Measurements from ENCODE around the gene SDR39U1.

SDR39U1 gene

DNA sequence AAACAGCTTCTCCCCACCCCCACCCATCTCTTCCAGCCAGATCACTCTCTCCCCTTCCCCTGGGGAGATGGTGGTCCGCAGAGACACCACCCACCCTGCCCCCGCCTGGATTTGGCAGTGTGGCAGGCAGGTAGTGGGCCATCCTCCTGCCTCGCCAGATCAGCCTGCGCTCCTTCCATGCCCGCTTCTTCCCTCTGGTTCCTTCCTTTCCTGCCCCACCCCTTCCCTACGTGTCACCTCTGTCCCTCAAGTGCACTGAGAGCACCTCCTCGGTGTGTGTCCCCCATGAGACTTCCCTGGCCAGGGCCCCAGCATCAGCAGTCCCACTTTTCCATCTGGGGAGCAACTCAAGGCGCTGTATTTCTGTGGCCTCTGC is 43.1 kb downstream of the SDR39U1 start:
- intact Hi-C loops (cut with DNase I; ENCODE audit: low total_unique reads): no loop called here
- DNase-seq: no peak
- H3K4me3 ChIP-seq: peak overlapping the region; percentile 71 to 75
- peaks cover 0 to 38% (median 25%) of the 10 kb centered on the region in 4 donors for H3K4me1 ChIP-seq
- no peaks in the 10 kb centered on the region for H3K9me3 ChIP-seq
- H3K27ac ChIP-seq: peak overlapping the region; percentile 66 to 74
- H3K36me3 ChIP-seq: no peaks in the 10 kb centered on the region
- H3K27me3 ChIP-seq: no peaks in the 10 kb centered on the region
- TF ChIP-seq, protein P1, sequence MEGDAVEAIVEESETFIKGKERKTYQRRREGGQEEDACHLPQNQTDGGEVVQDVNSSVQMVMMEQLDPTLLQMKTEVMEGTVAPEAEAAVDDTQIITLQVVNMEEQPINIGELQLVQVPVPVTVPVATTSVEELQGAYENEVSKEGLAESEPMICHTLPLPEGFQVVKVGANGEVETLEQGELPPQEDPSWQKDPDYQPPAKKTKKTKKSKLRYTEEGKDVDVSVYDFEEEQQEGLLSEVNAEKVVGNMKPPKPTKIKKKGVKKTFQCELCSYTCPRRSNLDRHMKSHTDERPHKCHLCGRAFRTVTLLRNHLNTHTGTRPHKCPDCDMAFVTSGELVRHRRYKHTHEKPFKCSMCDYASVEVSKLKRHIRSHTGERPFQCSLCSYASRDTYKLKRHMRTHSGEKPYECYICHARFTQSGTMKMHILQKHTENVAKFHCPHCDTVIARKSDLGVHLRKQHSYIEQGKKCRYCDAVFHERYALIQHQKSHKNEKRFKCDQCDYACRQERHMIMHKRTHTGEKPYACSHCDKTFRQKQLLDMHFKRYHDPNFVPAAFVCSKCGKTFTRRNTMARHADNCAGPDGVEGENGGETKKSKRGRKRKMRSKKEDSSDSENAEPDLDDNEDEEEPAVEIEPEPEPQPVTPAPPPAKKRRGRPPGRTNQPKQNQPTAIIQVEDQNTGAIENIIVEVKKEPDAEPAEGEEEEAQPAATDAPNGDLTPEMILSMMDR (IDR thresholded peaks at IDR 0.05): no peak

DNA sequence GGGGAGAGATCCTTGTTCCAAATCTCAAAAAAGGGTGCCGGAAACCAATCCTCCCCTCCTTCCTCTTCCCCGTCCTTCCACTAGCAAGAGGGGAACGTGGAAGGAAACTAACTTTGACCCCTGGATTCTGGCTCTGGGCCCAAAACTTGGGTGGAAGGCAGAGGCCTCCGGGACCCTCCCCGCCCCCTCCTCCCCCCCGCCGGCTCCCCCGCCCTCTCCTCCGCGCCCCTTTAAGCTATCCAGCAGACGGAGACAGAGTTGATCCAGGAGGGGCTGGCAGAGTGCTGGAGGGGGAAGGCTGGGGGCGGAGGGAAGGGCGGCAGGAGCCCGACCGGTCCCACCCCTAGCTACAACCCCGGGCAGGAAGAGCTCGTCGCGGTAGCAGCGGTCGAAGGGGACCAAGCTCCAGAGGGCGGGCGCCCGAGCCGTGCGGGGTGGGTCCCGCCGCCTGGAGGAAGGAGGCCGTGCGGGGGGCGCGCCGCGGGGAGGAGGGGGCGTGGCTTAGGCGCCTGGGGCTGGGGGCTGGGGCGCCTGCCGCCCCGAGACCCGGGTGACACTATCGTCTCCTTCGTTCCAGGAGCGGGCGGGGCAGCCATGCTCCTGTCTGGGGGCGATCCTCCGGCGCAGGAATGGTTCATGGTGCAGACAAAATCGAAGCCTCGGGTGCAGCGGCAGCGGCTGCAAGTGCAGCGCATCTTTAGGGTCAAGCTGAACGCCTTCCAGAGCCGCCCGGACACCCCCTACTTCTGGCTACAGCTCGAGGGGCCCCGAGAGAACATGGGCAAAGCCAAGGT is 43.7 kb downstream of the SDR39U1 start, which contains the start of gene NYNRIN:
Gene NYNRIN, plus strand, starts transcription at position 351 of the 794 bp plus-strand sequence. Its CDS starts 244 bp downstream, at position 595.
- Histone ChIP-seq H3K9me3 (no peaks in the 10 kb centered on the region), H3K27ac (peak within 1 kb of the TSS; percentile 66 to 74), H3K36me3 (no peaks in the 10 kb centered on the region), H3K4me1 (peaks cover 0 to 38% (median 25%) of the 10 kb centered on the region in 4 donors), H3K4me3 (peak within 1 kb of the TSS; percentile 71 to 75), H3K27me3 (no peaks in the 10 kb centered on the region)
- TF ChIP-seq, protein P1 (IDR thresholded peaks at IDR 0.05): no peak
- peak; percentile 50 to 78 for DNase-seq
- intact Hi-C loops (cut with DNase I; ENCODE audit: low total_unique reads): no loop called here

DNA sequence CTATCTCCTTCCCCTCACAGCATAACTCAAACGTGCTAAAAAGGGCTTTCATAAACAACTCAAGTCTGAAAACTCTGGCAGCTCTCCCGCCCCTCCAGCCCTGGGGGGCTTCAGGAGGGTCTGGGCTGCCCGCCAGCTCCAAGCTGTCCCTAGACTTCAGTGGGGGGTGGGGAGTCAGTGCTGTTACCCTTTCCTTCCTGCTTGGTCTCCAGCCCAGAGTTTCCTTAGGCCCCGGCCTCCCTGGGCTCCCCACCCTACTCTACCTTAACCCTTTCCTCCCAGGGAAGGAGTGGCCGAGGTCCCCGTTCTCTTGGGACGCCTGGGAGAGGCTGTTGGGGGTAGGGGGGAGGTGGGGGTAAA is 44.3 kb downstream of the SDR39U1 start:
- H3K9me3 ChIP-seq: no peaks in the 10 kb centered on the region
- intact Hi-C loops (cut with DNase I; ENCODE audit: low total_unique reads): no loop called here
- H3K4me1 ChIP-seq: peaks cover 0 to 34% (median 25%) of the 10 kb centered on the region in 4 donors
- no peak for DNase-seq
- no peaks in the 10 kb centered on the region for H3K27me3 ChIP-seq
- peak overlapping the region; percentile 71 to 75 for H3K4me3 ChIP-seq
- peak overlapping the region; percentile 66 to 74 for H3K27ac ChIP-seq
- H3K36me3 ChIP-seq: no peaks in the 10 kb centered on the region
- TF ChIP-seq, protein P1 (IDR thresholded peaks at IDR 0.05): no peak

DNA sequence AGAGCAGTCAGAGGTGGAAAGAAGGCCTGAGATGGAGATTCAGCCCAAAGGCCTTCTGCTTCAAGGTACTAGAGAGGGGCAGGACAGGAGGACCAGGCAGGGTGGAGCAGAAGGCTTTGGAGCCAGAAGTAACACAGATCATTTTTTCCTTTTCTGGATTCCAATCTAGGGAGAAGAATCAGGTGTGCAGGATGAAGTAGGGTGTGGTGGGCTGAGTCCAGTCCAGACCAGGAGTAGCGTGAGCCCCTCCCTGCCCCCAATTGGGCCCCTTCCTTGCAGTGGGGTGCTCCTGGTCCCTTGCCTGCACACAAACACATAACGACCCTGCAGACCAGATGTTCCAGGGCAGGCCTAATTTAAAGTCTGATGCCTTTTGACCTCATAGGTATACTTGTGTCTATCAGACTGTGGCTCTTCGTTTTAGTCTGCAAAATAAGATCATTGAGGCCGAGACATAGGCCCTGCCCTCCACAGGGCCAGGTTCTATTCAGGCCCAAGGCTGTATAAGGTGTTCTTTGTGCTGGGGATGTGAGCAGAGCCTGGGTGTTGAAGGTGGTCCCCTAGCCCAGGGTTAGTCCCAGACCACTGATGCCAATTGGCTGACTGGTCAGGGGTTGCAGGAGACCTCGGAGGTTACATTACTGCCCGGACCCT is 44.8 kb downstream of the SDR39U1 start:
- intact Hi-C loops (cut with DNase I; ENCODE audit: low total_unique reads): no loop called here
- no peak for DNase-seq
- no peaks in the 10 kb centered on the region for H3K36me3 ChIP-seq
- TF ChIP-seq, protein P1 (IDR thresholded peaks at IDR 0.05): no peak
- peak overlapping the region; percentile 66 to 74 for H3K27ac ChIP-seq
- no peaks in the 10 kb centered on the region for H3K27me3 ChIP-seq
- peaks cover 0 to 33% (median 24%) of the 10 kb centered on the region in 4 donors for H3K4me1 ChIP-seq
- H3K4me3 ChIP-seq: no peak overlapping the region
- H3K9me3 ChIP-seq: no peaks in the 10 kb centered on the region

DNA sequence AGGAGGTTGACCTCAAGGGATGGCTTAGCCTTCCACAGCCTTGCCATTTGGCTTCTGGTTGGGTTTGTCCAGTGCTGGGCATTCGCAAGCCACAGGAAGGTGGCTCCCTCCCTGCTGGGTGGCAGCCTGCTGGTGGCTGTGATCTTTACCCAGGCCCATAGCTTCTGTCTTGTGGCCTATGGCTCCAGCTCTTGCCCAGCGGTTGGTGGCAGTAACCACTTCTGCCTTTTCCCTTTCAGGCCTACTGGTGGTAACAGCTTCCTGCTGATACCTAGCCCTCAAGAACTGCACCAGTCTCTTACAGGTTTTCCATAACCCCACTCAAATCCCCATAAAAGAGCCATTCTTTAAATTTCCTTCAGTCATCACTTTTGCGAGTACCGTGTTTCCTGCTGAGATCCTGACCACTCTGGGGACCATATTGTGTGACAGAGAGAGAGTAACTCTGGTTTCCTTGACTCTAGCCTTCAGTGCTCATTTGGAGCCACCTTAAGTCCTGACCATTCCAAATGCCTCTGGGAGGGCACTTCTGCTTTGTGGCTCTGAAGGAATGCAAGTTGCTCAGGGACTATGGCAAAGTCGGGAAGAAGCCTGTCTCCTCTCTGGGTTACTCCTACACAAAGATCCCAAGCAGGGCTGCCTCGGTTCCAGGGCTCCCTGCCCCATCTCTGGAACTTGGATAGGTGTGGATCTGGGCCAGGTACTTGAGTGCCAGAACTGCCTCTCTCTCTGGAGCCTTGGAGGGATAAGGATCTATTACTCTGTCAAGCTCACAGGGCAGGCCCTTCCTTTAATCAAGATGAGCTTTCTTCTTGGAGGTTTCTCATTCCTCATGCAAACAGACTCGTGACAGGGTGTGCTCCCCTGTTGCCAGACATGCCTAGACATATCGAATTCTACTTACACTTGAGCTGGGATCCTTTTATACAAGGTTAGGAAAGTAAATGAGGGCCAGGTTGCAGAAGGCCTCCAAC is 46.7 kb downstream of the SDR39U1 start:
- Histone ChIP-seq H3K27ac (no peak overlapping the region), H3K36me3 (no peaks in the 10 kb centered on the region), H3K4me3 (no peak overlapping the region), H3K4me1 (peaks cover 0 to 31% (median 22%) of the 10 kb centered on the region in 4 donors), H3K27me3 (peaks cover 0 to 11% of the 10 kb centered on the region in 2 donors), H3K9me3 (no peaks in the 10 kb centered on the region)
- intact Hi-C loops (cut with DNase I; ENCODE audit: low total_unique reads): no loop called here
- TF ChIP-seq, protein P1 (IDR thresholded peaks at IDR 0.05): no peak
- no peak for DNase-seq

Measured in tibial artery (tissue), 4 donors.